Stimulated activated CD4-positive, alpha-beta T cell treated with anti-CD3 and anti-CD28 coated beads, Interleukin-12 subunit alpha, Interleukin-12 subunit beta, amount 100 ng/mL, for 24 hours (primary cell): Measurements from ENCODE around the gene RHBDD3.
"Not testable (repeated sequence)": the region's sequence is repeated elsewhere in the genome, so short reads cannot be mapped to it uniquely, and the experiment has no call there.

Experiments
- DNase-seq, 2 experiments: peaks; one replicate each; pipeline ENCODE4 v3.0.0-alpha.2; 2020; ENCODE audit warnings: low read depth in 2 of 2

The RHBDD3 gene

DNA sequence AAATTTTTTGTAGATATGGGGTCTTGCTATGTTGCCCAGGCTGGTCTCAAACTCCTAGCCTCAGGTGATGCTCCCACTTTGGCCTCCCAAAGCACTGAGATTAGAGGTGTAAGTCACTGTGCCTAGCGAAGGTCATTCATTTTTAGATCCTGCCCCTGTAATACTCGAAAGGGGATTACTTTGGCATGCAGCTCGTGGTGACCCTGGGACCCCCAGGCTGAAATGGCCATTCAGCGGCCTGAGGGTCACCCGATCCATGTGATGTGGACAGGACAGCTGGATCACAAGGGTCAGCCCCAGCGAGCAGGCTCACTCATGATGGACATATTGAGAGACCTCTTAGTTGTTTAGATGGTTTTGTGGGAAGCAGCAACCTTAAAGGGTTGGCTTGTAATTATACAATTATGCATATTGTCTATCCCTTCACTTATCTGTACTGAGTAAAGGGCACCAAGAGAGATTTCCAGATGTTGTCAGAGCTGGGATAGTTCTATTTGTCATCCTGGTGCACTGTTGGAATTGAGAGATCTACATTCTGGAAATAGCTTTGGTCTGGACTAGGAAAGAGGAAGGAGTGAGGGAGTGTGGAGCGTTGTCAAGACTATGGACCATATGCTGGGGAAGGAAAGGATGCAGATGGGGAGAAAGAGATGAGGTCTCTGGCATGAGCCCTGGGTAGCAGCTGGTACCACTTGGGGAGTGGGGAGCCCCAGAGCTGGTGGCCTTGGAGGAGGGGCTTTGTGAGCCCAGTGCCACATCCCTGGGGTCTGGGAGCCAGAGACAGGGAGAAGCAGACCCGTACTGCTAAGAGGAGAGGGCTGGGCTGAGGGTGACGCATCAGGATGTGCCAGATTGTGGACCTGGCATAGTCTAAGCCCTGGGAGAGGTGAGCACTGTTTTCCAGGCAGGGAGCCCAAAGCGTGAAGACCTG lies 15.5 kb downstream of the RHBDD3 start:
- DNase-seq = no peak

DNA sequence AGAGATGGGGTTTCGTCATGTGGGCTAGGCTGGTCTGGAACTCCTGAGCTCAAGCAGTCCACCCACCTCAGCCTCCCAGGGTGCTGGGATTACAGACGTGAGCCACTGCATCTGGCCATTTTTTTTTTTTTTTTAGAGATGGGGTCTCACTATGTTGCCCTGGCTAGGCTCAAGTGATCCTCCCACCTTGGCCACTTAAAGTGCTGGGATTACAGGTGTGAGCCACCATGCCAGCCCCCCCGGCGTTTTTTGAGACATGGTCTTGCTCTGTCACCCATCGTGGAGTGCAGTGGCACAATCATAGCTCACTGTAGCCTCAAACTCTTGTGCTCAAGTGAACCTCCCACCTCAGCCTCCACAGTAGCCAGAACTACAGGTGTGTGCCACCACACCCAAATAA lies 16.5 kb downstream of the RHBDD3 start:
- DNase-seq = no peak

DNA sequence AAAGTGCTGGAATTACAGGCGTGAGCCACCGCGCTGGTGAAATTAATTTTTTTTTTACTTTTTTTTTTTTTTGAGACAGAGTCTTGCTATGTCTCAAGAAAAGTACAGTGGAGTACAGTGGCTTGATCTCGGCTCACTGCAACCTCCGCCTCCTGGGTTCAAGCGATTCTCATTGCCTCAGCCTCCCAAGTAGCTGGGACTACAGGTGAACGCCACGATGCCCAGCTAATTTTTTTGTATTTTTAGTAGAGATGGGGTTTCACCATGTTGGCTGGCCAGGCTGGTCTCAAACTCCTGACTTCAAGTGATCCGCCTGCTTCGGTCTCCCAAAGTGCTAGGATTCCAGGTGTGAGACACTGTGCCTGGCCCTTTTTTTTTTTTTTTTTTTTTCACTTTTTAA lies 19.9 kb downstream of the RHBDD3 start:
- not testable (repeated sequence) for DNase-seq

DNA sequence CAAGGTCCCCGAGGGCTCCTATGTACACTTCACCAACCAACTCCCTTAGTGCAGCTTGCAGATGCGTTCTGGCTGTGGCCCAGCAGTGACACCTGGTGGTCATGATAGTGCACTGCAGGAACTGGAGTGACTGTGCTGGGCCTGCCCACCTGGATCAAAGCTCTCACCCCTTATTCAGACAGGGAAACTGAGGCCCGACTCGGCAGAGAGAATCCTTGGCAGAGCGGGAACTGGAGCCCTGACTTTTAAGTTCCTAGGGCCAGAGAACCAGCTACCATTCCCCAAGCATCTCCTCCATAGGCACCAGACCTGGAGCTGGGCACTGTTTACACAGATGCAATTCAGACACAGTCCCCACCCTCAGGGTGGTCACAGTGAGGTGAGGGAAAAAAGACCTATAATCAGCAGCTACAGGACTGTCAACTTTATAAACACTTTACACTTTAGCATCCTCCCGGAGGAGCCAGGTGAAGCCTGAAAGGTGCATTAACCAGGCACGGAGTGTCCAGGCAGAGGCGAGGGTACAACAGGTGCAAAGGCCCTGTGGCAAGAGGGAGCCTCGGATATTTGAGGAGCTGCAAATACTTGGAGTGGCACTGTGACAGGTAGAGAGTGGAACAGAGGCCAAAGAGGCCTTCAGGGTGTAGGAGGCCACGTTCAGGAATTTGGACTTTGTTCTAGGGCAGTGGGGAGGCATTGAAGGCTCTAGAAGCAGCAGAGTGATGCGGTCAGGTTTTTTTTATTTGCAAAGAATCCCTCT lies 22.0 kb downstream of the RHBDD3 start:
- peak; percentile 35 to 66 for DNase-seq

DNA sequence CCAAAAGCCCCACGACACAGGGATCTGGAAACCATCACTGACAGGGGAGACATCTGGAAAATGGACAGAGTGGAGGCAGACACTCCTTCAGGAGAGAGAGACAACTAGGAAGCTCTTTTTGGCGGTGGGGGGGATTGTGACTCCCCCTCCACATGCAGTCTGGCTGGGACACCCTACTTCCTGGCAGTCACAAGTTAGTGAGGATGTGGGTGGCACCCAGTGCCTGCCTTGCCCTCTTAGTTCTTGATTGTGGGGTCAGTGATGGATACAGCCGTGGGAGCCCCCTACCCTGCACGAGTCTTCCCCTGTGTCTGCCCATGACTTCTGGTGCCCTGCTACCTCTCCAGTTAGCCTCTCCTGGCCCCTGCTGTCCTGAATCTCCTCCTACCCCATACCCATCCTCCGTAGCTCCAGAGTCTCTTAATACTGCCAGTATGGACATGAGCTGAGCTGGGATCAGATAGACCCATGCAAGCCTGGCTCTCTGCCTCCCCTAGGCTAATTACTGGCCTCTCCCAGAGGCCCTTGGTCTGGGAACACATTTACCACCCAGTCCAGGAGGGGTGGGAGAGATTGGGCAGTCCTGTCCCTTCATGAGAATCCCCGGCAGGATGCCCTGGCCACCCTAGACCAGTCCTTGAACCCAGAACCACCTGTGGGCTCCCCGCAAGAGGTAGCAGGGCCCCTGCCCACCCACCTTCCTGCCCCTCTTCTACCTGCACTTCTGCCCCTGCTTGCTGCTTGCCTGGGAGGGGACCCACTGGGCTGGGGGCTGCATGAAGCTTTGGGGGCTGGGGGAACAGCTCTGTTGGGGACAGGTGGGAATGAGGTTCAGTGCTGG lies 22.8 kb downstream of the RHBDD3 start:
- DNase-seq = no peak

DNA sequence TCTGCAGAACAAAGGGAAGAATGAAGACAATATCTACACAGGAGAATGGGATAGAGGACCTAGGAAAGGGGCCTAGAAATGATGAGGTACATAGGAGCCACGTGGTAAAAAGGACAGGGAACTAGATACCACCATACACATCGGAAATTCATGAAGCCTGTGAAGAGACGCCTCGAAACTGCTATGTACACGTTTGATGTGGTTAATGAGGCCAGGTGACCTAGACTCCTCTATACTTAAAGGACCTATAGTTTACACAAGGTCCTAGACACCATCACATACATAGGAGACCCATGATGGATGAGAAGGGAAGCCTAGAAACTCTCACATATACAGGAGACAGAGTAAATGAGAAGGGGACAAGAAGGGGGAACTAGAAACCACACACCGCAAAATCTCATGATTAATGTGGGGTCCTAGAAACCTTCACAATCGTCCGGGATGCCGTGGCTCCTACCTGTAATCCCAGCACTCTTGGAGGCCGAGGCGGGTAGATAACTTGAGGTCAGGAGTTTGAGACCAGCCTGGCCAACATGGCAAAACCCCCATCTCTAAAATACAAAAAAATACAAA lies 23.8 kb downstream of the RHBDD3 start:
- no peak for DNase-seq

DNA sequence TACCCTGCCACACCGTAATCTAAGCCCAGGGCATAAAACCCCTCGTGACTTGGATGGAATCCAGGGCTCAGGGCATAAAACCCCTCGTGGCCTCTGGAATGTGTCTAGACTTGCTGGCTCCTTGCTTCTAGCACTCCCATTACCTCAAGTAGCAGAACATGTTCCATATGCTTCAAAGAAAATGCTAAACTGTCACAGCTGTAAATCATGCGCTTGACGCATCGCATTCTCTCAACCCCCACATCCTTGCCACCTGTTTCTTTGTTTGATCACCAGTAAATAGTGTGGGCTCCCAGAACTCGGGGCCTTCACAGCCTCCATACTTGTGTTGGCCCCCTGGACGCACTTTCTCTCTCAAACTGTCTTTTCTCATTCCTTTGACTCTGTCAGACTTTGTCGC lies 27.3 kb downstream of the RHBDD3 start:
- DNase-seq = not testable (repeated sequence)

DNA sequence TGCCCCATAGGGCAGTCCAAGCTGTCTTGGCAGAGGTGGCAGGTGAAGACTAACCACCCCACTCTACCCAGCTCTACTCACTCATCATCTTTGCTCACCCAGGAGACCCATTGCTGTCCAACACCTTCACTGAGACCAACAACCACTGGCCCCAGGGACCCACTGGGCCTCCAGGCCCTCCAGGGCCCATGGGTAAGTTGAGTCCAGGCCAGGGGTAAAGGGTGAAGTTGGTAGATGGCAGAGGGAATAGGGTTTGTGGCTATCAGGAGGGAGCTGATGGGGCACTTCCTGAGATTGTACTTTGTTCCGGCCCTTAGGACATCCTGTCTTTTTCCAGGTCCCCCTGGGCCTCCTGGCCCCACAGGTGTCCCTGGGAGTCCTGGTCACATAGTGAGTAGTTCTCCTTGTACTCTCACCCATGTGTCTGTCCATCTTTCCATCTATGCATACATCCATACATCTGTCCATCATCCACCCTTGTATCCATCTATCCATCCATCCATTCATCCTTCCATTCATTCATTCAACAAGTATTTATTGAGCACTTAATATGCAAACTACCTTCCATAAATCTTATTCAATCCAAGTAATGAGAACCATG lies 34.4 kb downstream of the RHBDD3 start:
- DNase-seq = no peak

DNA sequence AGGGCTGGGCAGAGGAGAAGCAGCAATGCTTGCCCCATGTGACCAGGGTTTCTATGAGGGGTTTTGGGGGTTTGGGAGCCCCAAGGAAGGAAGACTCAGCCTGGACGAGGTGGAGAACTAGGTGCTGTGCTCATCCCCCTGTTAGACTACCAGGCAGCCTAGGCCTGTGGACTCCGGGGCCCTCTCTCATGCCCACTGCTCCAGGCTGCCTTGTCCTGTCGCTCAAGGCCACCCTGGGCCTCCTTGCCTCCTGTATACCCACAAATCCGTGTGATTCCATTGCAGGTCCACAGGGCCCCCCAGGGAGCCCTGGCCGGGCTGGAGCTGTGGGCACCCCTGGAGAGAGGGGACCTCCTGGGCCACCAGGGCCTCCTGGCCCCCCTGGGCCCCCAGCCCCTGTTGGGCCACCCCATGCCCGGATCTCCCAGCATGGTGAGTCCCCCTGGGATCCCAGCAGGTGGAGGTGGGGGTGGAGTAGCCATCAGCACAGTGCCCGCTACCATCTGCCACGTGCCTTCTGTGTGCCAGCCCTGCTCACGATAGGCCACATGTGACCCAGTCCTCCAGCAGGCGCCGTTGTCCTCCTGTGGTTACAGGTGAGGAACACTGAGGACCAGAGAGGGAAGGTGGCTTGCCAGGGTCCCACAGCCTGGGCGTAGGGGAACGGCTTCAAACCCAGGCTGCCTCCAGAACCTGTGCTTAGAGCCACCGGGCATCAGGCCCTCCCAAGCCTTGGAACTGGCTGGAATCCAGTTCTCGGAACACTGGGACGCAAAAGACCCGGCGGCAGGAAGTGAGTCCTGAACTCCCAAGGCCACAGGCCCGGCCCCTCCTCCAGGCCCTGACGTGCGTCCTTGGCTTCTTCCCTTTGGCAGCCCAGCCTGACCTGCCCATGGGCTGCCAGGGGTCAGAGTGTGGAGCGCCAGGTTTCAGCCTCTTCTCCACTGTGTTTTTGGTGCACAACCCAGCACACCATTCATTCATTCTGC lies 35.5 kb downstream of the RHBDD3 start:
- DNase-seq = no peak

DNA sequence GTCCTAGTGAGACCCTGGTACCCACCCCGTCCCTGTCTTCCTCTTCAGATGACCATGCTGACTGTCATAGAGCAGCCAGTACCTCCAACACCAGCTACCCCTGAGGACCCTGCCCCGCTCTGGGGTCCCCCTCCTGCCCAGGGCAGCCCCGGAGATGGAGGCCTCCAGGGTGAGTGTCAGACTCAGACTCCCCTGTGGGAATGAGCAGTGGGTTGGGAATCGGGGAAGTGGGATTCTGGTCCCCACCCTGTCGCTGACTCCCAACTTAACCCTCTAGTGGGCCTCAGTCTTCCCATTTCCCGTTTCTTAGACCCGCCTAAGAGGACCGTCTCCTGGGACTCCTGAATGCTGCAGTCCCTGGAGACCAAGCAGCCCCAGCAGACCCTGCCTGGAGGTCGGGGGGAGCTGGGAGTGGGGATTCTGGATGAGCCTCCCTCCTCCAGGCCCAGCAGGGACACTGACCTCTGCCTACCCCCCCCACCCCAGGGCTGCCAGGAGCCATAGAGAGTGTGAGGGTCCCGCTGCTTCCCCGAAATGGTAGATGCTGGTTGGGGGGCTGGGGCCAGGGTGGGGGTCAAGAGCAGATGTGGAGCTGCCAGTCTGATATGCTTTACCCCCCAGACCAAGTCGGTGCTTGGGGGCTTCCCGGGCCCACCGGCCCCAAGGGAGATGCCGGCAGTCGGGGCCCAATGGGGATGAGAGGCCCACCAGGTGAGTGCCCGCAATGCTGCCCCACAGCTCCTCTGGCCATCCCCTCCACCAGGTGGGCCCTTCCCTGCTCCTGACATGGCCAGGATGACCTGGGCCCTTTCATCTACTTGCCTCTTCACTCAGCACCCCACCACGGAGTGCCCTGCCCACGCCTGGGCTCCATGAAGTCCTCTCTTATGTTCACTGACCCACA lies 36.6 kb downstream of the RHBDD3 start:
- DNase-seq = no peak

DNA sequence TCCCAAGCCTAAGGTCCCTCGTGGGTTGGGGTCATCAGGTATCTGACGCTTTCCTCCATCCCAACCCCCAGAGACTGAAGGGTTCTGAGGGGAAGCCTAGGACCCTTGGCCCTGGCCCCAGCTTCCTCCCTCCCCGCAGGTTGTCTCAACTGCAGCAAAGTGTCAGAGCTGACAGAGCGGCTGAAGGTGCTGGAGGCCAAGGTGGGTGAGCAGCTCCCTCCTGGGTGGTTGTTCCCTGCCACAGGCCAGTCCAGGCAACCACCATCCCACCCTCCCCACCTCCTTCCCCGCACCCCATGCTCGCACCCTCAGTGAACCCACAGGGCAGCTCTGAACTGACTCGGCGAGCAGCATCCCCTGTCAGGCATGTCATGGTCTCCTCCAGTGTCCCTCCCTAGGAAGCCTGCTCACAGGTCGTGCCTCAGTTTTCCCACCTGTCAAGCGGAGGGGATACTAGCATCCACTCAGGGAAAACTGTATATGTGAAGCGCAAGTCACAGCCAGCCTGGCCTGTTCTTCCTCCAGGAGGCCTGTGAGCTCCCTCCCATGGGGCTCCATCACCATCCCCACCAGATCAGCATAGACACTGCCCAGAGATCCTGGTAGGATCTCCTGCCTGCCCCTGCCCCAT lies 41.3 kb downstream of the RHBDD3 start:
- DNase-seq = no peak

DNA sequence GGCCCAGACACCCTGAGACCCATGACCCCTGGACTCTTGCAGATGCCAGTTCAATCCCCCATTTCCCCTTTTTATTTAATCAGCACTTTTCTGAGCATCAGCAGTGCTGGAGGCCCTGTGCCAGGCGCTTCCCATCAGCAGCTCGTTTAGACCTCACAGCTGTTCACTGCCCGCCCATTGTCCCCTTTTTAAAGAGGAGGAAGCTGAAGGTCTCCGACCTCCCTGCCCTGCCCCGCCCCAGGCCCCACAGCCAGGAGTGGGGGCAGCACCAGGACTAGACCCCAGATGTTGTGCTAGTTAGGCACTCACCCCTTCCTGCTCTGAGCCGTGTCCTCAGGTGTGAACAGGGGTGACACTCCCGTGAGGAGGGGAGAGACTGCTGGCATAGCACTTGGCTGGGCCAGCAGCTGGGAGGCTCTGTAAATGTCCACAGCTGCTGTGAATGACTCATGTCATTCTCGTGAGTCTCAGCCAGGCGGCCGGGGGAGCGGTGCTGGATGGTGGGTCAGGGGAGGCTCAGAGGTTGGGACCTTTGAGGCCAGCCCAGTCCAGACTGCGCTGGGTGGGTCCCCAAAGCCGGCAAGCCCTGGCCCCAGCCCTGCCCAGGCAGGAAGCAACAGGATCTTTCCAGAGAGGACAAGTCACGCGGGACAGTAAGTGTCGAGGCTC lies 42.2 kb downstream of the RHBDD3 start:
- no peak for DNase-seq

DNA sequence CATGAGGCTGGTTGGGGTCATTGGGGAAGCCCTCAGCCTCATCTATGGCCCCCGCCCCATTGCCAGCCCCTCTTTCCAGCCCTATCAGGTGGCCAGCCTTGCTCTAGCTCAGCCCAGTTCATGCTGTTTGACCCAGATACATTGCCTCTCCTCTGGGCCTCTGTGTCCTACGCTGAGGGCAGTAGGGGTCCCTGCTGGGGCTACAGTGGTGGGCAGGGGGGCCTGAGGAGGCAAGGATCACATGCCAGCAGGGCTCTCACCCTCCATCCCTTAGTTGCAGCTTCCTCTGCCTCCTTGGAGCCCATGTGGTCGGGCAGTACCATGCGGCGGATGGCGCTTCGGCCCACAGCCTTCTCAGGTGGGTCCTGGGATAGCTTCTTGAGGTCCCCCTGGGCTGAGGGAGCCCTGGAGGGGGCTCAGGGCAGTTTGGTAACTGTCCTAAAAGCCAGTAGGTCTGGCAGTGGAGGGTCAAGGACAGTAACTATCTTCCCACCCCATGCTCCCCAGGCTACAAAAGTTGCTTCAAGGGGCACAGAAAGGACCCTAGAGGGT lies 42.8 kb downstream of the RHBDD3 start:
- DNase-seq = no peak

DNA sequence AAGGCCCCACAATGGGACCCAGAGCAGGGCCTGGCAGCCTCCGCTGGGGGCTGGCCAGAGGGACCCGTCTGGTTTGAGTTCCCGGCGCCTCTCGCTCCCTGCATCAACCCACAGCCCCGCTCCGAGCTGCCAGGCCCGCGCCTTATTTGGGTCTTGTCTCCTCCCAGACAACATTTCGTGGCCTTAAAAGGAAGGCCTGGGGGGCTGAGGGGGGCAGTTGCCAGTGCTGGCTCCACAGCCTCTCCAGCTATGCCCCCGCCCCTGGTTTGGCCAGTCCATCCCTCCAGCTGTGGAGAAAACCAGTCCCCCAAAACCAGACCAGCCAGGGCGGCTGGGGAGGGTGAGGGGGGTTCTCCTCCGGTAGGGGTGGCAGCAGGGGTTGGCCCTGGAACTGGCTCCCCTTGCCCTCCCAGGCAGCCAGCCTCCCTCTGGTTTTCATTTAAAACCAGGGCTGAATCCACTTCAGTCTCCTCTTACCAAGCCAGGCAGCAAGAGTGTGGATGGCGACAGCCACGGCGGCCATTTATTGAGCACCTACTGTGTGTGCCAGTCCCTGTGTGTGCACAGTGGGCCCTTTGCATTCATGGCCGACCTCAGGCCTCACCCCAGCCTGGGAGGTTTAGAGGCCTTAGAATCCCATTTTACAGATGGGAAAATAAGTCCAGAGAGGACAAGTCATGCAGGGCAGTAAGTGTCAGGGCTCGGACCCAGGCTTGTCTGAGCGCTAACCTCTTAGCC lies 43.5 kb downstream of the RHBDD3 start:
- DNase-seq = no peak

DNA sequence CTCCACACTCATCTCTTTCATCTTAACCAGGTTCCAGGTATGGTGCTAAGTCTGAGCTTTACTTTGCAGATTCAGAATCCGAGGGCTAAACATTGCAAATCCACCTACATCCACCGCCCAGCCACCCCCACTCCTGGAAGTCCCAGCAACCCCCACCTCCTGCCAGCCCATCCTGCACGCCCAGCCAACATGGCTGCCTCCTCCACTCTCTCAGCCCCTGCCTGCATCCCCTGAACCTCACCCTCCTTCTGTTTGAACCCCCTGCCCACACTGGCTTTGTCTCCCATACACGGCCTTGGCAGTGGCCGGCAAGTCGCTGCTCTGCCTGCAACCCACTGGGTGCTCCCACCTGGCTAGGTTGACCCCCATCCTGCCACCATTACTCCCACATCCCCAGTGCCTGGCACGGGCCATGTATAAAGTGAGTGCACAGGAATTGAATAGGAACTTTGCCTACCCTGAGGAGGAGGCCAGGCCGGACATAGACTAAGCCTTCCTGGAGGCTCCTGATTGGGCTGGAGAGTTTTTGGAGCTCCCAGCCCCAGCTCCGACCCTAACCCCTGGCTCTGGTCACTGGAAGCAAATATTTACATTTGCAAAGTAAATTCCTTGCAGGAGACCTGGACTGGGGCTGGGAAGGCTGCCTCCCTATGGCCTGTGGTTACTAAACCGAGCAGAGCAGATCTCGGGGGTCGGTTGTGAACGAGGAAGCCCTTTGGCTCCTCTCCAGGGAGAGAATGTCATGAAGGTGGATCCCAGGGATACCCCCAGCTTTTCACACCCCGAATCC lies 47.7 kb downstream of the RHBDD3 start:
- DNase-seq = no peak

DNA sequence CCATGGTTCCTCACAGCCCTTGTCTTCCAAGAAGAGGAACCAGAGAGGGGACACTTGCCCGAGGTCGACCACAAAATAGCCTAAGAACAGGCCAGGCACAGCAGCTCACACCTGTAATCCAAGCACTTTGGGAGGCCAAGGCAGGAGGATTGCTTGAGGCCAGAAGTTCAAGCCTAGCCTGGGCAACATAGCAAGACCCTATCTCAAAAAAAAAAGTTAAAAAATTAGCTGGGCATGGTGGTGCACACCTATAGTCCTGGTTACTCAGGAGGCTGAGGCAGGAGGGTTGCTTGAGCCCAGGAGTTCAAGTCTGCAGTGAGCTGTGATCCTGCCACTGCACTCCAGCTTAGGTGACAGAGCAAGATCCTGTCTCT lies 48.4 kb downstream of the RHBDD3 start:
- DNase-seq = not testable (repeated sequence)
